Stimulated activated CD8-positive, alpha-beta memory T cell treated with anti-CD3 and anti-CD28 coated beads, Interleukin-12 subunit alpha, Interleukin-12 subunit beta, amount 100 ng/mL, for 24 hours (primary cell): ENCODE data around the gene CGB8.
"Not testable (repeated sequence)": the region's sequence is repeated elsewhere in the genome, so short reads cannot be mapped to it uniquely, and the experiment has no call there.

Experiments used
- DNase-seq: peaks from one replicate; pipeline ENCODE4 v3.0.0-alpha.2; 2020; ENCODE audit errors: extremely low read depth

The CGB8 gene

DNA sequence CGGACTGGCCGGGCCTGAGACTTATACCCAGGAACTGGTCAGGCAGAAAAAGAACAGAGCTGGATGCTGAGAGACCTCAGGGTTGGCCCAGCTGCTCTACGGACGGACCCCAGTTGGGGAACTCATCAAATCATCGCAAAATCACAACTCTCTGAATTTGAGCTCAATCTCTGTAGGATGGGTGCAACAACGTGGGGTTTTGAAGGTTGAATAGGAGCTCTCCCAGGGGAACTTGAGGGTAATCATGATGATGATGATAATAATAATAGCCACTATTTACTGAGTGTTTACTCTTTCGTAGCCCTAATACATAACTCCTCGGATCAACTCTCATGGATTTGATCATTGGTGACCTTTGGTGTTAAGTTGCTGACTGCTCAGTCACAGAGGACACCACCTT lies 18.6 kb downstream of the CGB8 start:
- DNase-seq = not testable (repeated sequence)

DNA sequence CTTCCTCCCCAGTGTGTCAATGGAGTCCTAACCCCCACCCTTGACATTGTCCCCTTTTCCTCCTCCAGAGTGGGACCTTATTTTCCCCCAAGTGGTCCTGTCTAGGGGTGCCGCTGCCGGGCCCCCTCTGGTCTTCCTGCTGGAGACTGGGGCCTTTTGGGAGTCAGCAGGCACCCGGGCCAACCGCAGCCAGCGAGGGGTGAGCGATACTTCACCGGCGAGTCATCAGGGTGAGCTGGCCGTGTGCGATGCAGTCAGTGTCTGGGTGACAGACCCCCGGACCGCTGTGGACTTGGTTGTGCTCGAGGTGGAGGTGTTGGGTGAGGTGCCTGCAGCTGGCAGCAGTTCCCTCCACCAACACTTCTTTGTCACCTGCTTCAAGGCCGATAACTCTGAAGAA lies 19.2 kb downstream of the CGB8 start:
- DNase-seq = not testable (repeated sequence)

DNA sequence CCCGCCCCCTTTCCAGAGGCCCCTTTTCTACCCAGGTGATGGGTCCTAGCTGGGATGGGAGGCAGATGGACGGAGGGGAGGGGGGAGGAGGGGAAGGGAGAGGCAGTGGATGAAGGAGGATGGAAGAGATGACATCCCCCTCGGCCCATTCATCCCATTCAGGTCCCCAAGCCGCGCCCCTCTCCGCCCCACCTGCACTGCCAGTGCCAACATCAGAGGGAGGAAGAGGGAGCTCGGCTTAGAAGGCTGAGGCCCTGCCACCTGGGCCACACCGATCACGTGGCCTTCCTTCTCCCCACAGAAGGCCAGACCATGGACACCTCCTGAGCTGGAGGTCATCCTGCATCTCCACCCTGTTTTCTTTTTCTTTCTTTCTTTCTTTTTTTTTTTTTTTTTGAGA lies 20.2 kb downstream of the CGB8 start:
- not testable (repeated sequence) for DNase-seq

DNA sequence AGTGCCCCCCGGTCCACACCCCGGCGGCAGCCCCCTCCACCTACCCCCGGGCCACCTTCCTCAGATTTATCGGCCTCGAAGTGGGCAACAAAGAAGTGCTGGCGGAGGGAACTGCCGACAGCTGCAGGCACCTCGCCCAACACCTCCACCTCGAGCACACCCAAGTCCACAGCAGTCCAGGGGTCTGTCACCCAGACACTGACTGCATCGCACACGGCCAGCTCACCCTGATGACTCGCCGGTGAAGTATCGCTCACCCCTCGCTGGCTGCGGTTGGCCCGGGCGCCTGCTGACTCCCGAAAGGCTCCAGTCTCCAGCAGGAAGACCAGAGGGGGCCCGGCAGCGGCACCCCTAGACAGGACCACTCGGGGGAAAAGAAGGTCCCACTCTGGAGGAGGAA lies 23.3 kb downstream of the CGB8 start:
- not testable (repeated sequence) for DNase-seq

GRCh38 chr19:49025088-49025487 lies 23.8 kb downstream of the CGB8 start:
- not testable (repeated sequence) for DNase-seq

- DNase-seq = not testable (repeated sequence)
Observed at GRCh38 chr19:49024233-49024632, 24.7 kb downstream of the CGB8 start, which contains the start of gene CGB3. CGB3 (minus strand) TSS chr19:49024333; CDS start chr19:49023971, 362 bp downstream.

- no peak for DNase-seq
Observed at GRCh38 chr19:49022116-49022515, 26.8 kb downstream of the CGB8 start.

- DNase-seq = no peak
Observed at GRCh38 chr19:49020931-49021895, 27.7 kb downstream of the CGB8 start.

- no peak for DNase-seq
Observed at GRCh38 chr19:49020342-49020741, 28.6 kb downstream of the CGB8 start.

DNA sequence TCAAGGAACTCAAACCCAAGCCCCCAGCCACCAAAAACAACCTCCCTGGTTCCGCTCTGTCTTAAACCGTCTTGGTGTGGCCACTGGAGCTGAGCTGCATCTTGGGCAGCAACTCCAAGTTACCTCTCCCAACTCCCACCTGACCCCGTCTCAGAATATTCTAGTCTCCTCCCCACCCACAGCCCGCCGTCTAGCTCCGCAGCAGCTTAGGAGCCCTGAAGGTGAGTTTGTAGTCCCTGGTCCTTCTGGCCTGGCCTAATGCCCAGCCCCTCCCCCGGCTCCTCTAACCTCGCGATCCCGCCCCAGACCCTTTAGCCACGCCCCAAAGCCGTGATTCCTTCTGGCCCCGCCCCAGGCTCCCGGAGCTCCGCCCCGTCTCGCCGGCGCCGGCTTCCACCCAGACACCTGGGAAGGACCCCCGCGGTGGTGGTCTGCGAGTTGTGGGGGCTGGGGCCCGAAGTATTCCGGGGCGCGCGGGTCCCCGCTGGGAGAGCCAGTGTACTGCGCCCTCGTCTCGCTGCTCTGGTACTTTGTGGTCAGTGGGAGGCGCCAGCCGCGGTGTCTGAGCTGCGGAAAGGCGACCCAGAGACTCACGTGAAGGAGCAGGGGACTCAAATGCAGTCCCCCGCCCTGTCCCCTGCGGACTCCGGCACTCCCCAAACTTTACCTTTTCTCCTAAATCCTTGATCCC lies 29.5 kb downstream of the CGB8 start:
- DNase-seq = no peak

GRCh38 chr19:49018388-49019241 lies 30.3 kb downstream of the CGB8 start:
- DNase-seq = not testable (repeated sequence)

DNA sequence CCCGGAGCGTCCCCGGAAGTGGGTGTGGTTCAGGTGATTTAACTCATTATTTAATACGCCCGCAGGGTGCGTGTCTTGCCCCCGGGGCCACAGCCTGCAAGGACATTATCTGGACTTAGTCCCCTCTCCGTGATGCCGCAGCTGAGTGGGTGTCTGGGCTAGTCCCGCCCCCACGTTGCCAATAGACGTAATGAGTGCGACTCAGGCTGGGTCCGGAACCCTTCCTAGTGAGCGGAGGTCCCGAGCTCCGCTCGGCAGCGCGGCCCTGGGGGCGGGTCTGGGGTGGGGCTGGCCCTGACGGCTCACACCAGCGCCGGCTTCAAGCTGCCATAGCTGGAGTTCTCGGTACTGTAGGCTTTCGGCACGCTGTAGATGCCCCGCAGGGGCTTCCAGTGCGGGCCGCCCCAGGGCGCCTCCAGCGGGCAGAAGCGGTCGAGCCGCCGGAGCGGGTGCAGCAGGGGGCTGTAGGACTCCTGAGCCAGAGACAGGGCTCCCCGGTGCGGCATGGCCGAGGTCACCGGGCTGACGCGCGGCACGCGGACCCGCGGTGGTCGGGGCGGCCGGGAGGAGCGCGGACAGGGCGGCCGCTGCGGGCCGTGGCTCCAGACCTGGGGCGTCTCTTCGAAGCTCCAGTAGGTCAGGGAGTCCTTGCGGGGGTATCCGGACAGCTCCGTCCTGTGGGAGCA lies 31.1 kb downstream of the CGB8 start:
- DNase-seq = no peak

DNA sequence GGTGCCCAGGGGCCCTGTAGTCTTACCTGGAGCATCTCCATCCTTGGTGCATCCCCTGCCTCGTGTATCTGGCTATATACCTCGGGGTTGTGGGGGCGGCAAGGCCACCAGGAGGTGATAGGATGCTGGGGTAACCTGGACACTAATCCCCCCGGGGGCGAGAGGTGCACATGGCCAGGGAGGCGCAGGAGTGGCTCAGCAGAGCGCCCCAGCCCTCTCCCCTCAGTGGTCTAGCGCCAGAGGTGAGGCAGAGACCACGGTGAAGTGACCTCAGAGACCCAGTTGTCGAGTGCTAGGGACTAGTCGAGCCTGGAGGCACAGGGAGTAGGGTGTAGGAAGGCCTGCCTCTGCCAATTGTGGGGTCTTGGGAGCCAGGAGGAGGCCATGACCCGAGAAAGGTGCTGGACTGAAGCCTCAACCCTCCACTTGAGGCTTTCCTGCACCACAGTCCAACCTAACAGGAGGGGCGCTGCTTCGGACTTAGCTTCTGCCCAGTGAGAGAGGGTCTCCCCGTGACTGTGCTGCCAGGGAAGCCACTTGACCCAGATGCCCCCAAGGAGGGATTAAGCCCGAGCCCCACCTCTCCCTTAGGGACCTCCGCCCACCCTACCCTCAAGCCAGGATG lies 31.8 kb downstream of the CGB8 start, which contains the start of gene LHB:
Gene LHB (minus strand): TSS at position 51 of the 625 bp plus-strand sequence. CDS start 10 bp downstream, at position 41.
- no peak for DNase-seq

DNA sequence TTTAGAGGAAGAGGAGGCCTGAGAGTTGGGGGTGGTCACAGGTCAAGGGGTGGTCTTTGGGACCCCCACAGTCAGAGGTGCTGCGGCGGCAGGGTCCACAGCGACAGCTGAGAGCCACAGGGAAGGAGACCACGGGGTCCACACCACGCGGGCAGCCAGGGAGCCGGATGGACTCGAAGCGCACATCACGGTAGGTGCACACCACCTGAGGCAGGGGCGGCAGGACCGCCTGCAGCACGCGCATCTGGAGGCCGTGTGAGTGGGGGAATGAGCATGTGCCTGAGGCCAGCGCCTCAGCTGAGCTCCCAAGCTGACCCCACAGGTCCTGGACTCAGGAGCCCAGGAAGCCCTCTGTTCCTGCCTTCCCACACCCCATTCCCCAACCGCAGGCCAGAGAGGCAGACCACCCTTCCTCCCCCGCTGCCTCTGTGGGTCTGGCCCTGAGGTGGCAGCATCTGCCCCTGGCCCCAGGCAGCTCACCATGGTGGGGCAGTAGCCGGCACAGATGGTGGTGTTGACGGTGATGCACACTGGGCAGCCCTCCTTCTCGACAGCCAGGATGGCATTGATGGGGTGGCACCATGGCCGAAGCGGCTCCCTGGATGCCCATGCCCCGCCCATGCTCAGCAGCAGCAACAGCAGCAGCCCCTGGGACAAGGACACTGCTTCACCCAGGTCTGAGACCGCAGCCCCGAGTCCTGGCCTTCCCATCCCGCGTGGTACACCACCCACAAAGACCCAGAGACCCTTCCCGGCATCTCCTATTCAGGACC lies 32.7 kb downstream of the CGB8 start:
- no peak for DNase-seq

GRCh38 chr19:49014870-49015255 lies 34.0 kb downstream of the CGB8 start:
- no peak for DNase-seq

DNA sequence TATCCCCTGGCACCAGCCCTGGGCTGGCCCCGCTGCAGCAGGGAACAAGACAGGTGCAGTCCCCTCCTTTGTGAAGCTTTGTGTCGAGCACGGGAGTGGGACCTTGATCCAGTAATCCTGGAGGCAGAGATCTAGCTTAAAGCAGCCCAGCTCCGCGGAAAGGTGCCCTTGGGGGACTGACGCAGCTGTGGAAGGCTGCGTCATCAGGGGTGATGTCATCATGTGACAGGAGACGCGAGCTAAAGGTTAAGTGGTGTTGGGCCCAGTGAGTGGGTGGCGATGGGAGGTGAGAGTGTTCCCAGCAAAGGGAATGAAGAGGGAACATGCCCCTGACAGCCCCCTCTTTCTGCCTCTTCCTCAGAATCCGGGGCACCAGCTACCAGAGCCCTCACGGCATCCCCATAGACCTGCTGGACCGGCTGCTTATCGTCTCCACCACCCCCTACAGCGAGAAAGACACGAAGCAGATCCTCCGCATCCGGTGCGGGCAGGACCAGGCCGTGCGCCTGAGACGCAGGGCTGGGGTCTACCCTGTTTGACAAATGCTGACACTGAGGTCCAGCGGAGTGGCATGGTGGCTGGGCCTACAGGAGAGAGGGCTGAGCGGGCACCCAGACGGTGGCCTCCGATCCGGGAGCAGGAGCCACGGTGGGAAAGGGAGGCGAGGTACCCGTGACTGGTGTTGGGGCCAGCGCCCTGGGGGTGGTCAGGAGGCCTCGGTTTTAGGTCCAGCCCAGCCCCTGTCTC lies 34.6 kb downstream of the CGB8 start:
- no peak for DNase-seq

- DNase-seq = no peak
Observed at GRCh38 chr19:49011194-49011593, 37.7 kb downstream of the CGB8 start.

DNA sequence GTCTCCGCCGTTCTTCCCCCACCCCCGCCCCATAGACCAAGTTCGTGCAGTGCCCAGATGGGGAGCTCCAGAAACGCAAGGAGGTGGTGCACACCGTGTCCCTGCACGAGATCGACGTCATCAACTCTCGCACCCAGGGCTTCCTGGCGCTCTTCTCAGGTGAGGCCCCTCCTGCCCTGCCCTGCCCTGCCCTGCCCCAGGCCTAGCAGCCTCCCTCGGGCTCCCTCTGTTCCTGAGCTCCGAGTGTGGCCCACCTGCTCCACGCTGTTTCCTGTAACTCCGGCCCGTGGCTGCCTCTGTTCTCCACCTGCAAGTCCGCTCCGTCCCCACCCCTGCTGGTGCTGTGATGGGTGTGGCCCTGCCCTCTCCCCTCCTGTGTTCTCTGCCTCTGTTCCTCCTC lies 38.5 kb downstream of the CGB8 start:
- no peak for DNase-seq

DNA sequence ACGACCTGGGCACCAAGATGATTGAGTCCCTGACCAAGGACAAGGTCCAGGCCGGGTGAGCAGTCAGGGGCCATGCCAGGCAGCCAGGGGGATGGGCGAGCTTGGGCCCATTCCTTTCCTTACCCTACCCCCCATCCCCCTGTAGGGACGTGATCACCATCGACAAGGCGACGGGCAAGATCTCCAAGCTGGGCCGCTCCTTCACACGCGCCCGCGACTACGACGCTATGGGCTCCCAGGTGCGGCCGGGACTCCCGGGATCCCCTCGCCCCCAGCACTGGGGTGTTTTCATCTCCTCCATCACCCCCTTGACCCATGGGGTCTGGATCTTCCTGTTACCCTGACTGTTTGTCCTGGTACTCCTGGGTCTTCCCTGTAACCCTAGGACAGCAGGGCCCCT lies 39.1 kb downstream of the CGB8 start:
- DNase-seq = no peak
